Kidney (tissue), 14 donors: ENCODE data around the gene SLC22A31. TPM values are rescaled to one million over a fixed set of nuclear protein-coding genes. Genes with fewer than 3 reads are reported as not detected.

ENCODE experiments used
- DNase-seq, 5 donors: peaks; one replicate each; pipeline ENCODE4 v3.0.0-alpha.2; 2013 to 2020
- FAIRE-seq: peaks from 2 replicates; lab custom pipeline; 2012; peaks lifted over from hg19 to GRCh38; lab: Jason Lieb, UNC
- H3K27ac ChIP-seq, 2 donors: one replicate each; pipeline ENCODE4 v1.7.0; 2013; ENCODE audit warnings: low read depth in 2 of 2, low read length in 2 of 2, inconsistent platforms in 1 of 2
- H3K27me3 ChIP-seq: one replicate; pipeline ENCODE4 v1.7.1; 2013; ENCODE audit warnings: low read length, inconsistent platforms; ENCODE audit not compliant: control insufficient read depth, insufficient read depth
- H3K36me3 ChIP-seq, 3 donors: one replicate each; pipeline versions ENCODE4 v1.7.0 to v1.7.1; 2013; ENCODE audit warnings: low read length in 3 of 3, control low read depth in 1 of 3, inconsistent platforms in 1 of 3; ENCODE audit not compliant: insufficient read depth in 3 of 3, control insufficient read depth in 2 of 3
- H3K4me1 ChIP-seq, 3 donors: one replicate each; pipeline versions ENCODE4 v1.7.0 to v1.7.1; 2013; ENCODE audit warnings: low read length in 3 of 3, inconsistent platforms in 1 of 3, low read depth in 1 of 3; ENCODE audit not compliant: control insufficient read depth in 2 of 3, insufficient read depth in 2 of 3
- H3K4me3 ChIP-seq, 3 donors: one replicate each; pipeline versions ENCODE4 v1.7.0 to v1.8.1; 2013; ENCODE audit warnings: low read length in 3 of 3, control low read depth in 1 of 3, inconsistent platforms in 1 of 3
- H3K9ac ChIP-seq, 3 donors: one replicate each; pipeline versions ENCODE4 v1.7.0 to v1.7.1; 2013; ENCODE audit warnings: low read length in 3 of 3, control low read depth in 1 of 3, inconsistent platforms in 1 of 3
- H3K9me3 ChIP-seq, 3 donors: one replicate each; pipeline versions ENCODE4 v1.7.0 to v1.7.1; 2013; ENCODE audit warnings: low read length in 3 of 3, control low read depth in 1 of 3, inconsistent platforms in 1 of 3; ENCODE audit not compliant: control insufficient read depth in 2 of 3, insufficient read depth in 1 of 3
- CTCF ChIP-seq: IDR thresholded peaks from 3 replicates; pipeline ENCODE4 v1.5.1; 2012; ENCODE audit warnings: mild to moderate bottlenecking, moderate library complexity, borderline replicate concordance; ENCODE audit not compliant: insufficient read depth; ENCODE audit errors: extremely low read depth
- intact Hi-C: fragments of 100-400 bp; cut with DNase I; formaldehyde crosslinking; loops from one replicate; pipeline ENCODE4 v1.11.1; 2022
- polyA plus RNA-seq: library from polyadenylated mRNA; stranded (reverse); fragments of 350-450 nt; fragmentation: Illumina TruSeq; extraction: RNeasy Lipid Tissue Mini Kit (QIAGEN cat#74804); gene quantifications from one replicate; pipeline ENCODE4 v1.2.3, GENCODE V29; 2014; ENCODE audit warnings: low read depth, low replicate concordance; ENCODE audit not compliant: insufficient read depth
- total RNA-seq: library from RNA; stranded (reverse); fragmentation: NEBNext Ultra II Directional; extraction: Animal tissue kit (Norgen Biotek cat#: 25700); gene quantifications from one replicate; pipeline ENCODE4 v1.2.1, GENCODE V29; 2021
- donor health status: control.
- donor health status: control.
- donor health status: control.
- donor health status: control.
- donor health status: control.
- donor health status: DM: yes; HTN: yes; CAD: no.
- donor health status: Normal renal cell carcinoma (clear cell type).

The SLC22A31 gene
- total and polyA plus RNA-seq, 2 donors from 2014 or later, result 0.47 to 1.8 TPM

- H3K9me3 ChIP-seq, result no peaks in the 10 kb centered on the region
- peaks cover 0 to 15% (median 9%) of the 10 kb centered on the region in 3 donors for H3K4me1 ChIP-seq
- no peak overlapping the region for H3K4me3 ChIP-seq
- H3K27ac ChIP-seq, result no peak overlapping the region
- intact Hi-C loops, result no loop called here
- TF ChIP-seq CTCF, result no peak
- H3K9ac ChIP-seq, result no peak overlapping the region
- peak in 1 of 5 donors; percentile 71 for DNase-seq
- no peaks in the 10 kb centered on the region for H3K27me3 ChIP-seq
- no peaks in the 10 kb centered on the region for H3K36me3 ChIP-seq
- no peak for FAIRE-seq
These were observed 43.3 kb downstream of the SLC22A31 start for GRCh38 chr16:89156740-89157645.

DNA sequence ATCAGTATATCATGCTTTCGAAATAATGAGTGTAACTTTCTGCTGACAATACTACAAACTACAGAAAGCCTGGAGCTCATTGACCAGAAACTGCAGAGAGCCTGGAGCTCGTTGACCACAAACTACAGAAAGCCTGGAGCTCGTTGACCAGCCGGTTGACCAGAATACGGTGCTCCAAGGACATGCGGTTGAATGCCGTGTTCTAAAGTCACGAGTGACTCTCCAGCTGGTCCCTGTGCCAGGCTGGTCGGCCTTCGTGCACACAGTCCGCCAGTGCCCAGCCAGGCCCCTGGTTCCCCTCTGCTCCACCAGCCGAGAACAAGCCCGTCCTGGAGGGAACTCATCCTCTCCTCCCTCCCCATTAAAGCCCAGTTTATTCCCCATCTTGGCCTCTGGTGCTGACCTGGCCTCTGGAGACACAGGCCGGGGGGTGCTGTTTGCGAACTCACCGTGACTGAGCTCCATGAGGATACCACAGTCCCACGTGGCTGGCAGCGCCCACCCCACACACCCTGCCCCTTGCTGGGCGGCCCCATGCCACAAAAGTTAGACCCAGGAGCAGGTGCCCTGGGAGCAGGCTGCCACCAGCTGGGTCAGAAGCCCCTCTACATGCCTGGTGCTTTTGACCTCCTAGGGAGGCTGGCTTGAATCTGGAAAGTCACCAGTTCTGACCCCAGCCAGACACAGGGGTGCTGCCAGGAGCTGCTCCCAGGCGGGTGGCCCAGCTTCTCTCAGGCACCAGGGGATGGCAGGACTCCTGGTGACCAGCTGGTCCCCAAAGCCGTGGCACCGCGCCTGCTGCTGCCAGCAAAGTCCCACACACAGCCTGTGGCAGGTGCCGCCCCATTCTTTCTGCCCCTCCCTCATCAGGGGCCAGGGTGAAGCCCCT is 44.2 kb downstream of the SLC22A31 start:
- TF ChIP-seq CTCF, result no peak
- no peak overlapping the region for H3K4me3 ChIP-seq
- H3K9ac ChIP-seq, result no peak overlapping the region
- no peak overlapping the region for H3K27ac ChIP-seq
- no peaks in the 10 kb centered on the region for H3K27me3 ChIP-seq
- peaks cover 0 to 15% (median 9%) of the 10 kb centered on the region in 3 donors for H3K4me1 ChIP-seq
- no peaks in the 10 kb centered on the region for H3K9me3 ChIP-seq
- no peaks in the 10 kb centered on the region for H3K36me3 ChIP-seq
- intact Hi-C loops, result no loop called here
- FAIRE-seq, result no peak
- peak in 1 of 5 donors; percentile 81 for DNase-seq

- Histone ChIP-seq H3K27me3 (no peaks in the 10 kb centered on the region), H3K9ac (no peak overlapping the region), H3K27ac (no peak overlapping the region), H3K36me3 (peaks cover 0 to 8% (median 0%) of the 10 kb centered on the region in 3 donors), H3K4me3 (no peak overlapping the region), H3K9me3 (no peaks in the 10 kb centered on the region), H3K4me1 (peaks cover 0 to 15% (median 9%) of the 10 kb centered on the region in 3 donors)
- no peak for TF ChIP-seq CTCF
- intact Hi-C loops, result no loop called here
- FAIRE-seq (no peak), DNase-seq (peak in 4 of 5 donors; percentile 45 to 92 (median 62))
These were observed 45.1 kb downstream of the SLC22A31 start for GRCh38 chr16:89155184-89155679.
